Fibroblast of lung (primary cell): ENCODE data around the gene KCNAB2. TPM values are rescaled to one million over a fixed set of nuclear protein-coding genes. Genes with fewer than 3 reads are reported as not detected.

Experiments
- DNase-seq, 2 donors: peaks; one replicate each; pipeline versions ENCODE4 v3.0.0 to v3.0.0-alpha.2; 2010; ENCODE audit warnings: low read depth in 2 of 2
- H2AFZ ChIP-seq: 2 replicates; pipeline ENCODE4 v1.5.1; 2012; ENCODE audit warnings: low read length, control low read depth, inconsistent platforms
- H3K27ac ChIP-seq: 2 replicates; pipeline ENCODE4 v1.5.1; 2011; ENCODE audit warnings: low read length, control low read depth; ENCODE audit not compliant: insufficient read depth
- H3K27me3 ChIP-seq: 2 replicates; pipeline ENCODE4 v1.5.1; 2011; ENCODE audit warnings: mild to moderate bottlenecking, low read length; ENCODE audit not compliant: control insufficient read depth, insufficient read depth
- H3K36me3 ChIP-seq: 2 replicates; pipeline ENCODE4 v1.5.1; 2011; ENCODE audit warnings: low read length; ENCODE audit not compliant: control insufficient read depth, insufficient read depth
- H3K4me1 ChIP-seq: 2 replicates; pipeline ENCODE4 v1.5.1; 2011; ENCODE audit warnings: low read length; ENCODE audit not compliant: control insufficient read depth, insufficient read depth; ENCODE audit errors: extremely low read depth
- H3K4me2 ChIP-seq: 2 replicates; pipeline ENCODE4 v1.5.1; 2011; ENCODE audit warnings: low read length, control low read depth; ENCODE audit not compliant: insufficient read depth; ENCODE audit errors: extremely low read depth
- H3K4me3 ChIP-seq, 4 experiments: fragments of 200-600 bp in 1 of 4; sonication (generic) in 1 of 4; replicated peaks in 1 of 4; 2 replicates each; pipeline ENCODE4 v1.5.1; 2011 to 2016; ENCODE audit warnings: low read length in 4 of 4, low read depth in 3 of 4, mild to moderate bottlenecking in 3 of 4, control low read depth in 2 of 4, inconsistent platforms in 1 of 4, mixed read lengths in 1 of 4; ENCODE audit not compliant: insufficient read depth in 1 of 4; ENCODE audit errors: control extremely low read depth in 1 of 4
- H3K79me2 ChIP-seq: 2 replicates; pipeline ENCODE4 v1.5.1; 2012; ENCODE audit warnings: mild to moderate bottlenecking, low read length, inconsistent platforms; ENCODE audit not compliant: control insufficient read depth, insufficient read depth
- H3K9ac ChIP-seq: 2 replicates; pipeline ENCODE4 v1.5.1; 2011; ENCODE audit warnings: mild to moderate bottlenecking, low read length, control low read depth; ENCODE audit not compliant: insufficient read depth
- H3K9me3 ChIP-seq: 2 replicates; pipeline ENCODE4 v1.5.1; 2012; ENCODE audit warnings: low read depth, low read length; ENCODE audit not compliant: control insufficient read depth, insufficient read depth
- H4K20me1 ChIP-seq: 2 replicates; pipeline ENCODE4 v1.5.1; 2011; ENCODE audit warnings: low read length; ENCODE audit not compliant: control insufficient read depth, insufficient read depth; ENCODE audit errors: extremely low read depth
- EZH2 ChIP-seq: IDR thresholded peaks from 2 replicates; pipeline ENCODE4 v1.5.1; 2012; ENCODE audit warnings: low read length, control low read depth, mild to moderate bottlenecking; ENCODE audit errors: missing control alignments
- polyA plus RNA-seq, 2 donors: library from polyadenylated mRNA; depleted of rRNA in 1 of 2; stranded (reverse) in 1 of 2; unstranded in 1 of 2; fragments of >200 nt; gene quantifications; 2 replicates each; pipeline ENCODE4 v1.2.1, GENCODE V29; 2011 to 2012; ENCODE audit warnings: missing spikeins in 1 of 2
- total RNA-seq: library from RNA; depleted of rRNA; stranded (reverse); fragments of >200 nt; gene quantifications from 2 replicates; pipeline ENCODE4 v1.2.1, GENCODE V29; 2014
- TF ChIP-seq, protein P1 (sequence below), 2 donors: IDR thresholded peaks in 1 of 2; conservative IDR thresholded peaks in 1 of 2; 1 replicate in 1 of 2; 2 replicates in 1 of 2; pipeline ENCODE4 v1.5.1; 2011 to 2012; ENCODE audit warnings: low read length in 2 of 2, control low read depth in 1 of 2, inconsistent platforms in 1 of 2, low read depth in 1 of 2, mild to moderate bottlenecking in 1 of 2

The KCNAB2 gene
- total and polyA plus RNA-seq, 2 donors (not counting 1 experiment from before 2014, with no cell fraction given) = 2.2 to 2.5 TPM

DNA sequence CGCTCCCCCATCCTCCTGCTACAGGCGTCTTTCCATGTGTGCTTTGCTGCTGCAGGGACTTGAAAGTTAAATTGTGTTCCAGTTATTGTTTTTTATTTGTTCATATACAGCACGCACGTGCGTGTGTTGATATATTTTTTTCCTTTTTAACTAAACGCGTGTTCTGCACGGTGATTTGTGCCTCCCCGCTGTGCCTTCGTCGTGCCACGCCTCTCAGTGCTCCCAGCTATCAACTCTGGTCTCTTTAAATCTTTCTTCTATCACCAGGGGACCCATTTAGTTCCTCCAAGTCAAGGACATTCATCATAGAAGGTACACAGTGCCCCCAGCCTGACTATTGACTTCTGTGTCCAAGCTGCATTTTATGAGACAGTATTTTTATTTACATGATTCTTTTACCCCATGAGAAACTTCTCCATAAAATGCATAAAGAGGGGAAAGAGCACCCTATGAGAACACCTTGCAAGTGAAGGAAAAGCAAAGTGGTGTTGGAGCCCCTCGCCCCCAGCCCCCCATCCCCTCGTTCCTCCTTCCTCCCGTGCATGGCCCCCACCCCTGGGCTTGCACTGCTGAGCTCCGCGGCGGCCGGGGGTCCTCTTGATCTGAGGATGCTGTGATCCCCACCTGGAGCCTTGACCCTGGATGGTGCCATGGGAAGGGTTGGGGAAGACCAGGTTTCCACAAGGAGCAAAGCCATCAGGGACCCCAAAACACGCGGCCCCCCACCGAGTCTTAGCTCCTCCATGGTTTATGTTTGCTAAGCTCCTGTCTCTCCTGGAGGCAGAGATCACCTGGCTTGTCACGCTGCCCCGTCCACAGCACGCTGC is 45.5 kb downstream of the KCNAB2 start:
- no peaks in the 10 kb centered on the region for H3K27me3 ChIP-seq
- no peaks in the 10 kb centered on the region for H4K20me1 ChIP-seq
- no peak overlapping the region for H3K27ac ChIP-seq
- no peaks in the 10 kb centered on the region for H3K79me2 ChIP-seq
- no peak for DNase-seq
- no peak overlapping the region for H3K4me2 ChIP-seq
- H3K9ac ChIP-seq = no peak overlapping the region
- no peaks in the 10 kb centered on the region for H3K4me1 ChIP-seq
- H2AFZ ChIP-seq = no peak overlapping the region
- TF ChIP-seq, protein P1, sequence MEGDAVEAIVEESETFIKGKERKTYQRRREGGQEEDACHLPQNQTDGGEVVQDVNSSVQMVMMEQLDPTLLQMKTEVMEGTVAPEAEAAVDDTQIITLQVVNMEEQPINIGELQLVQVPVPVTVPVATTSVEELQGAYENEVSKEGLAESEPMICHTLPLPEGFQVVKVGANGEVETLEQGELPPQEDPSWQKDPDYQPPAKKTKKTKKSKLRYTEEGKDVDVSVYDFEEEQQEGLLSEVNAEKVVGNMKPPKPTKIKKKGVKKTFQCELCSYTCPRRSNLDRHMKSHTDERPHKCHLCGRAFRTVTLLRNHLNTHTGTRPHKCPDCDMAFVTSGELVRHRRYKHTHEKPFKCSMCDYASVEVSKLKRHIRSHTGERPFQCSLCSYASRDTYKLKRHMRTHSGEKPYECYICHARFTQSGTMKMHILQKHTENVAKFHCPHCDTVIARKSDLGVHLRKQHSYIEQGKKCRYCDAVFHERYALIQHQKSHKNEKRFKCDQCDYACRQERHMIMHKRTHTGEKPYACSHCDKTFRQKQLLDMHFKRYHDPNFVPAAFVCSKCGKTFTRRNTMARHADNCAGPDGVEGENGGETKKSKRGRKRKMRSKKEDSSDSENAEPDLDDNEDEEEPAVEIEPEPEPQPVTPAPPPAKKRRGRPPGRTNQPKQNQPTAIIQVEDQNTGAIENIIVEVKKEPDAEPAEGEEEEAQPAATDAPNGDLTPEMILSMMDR (conservative IDR thresholded peaks at IDR 0.05 in 1 of 2, IDR thresholded peaks at IDR 0.05 in 1 of 2; ENCODE audit: low read depth in 1 of 2, low read length in 2 of 2) = no peak
- TF ChIP-seq EZH2 = no peak
- H3K36me3 ChIP-seq = no peaks in the 10 kb centered on the region
- no peak overlapping the region for H3K4me3 ChIP-seq
- no peaks in the 10 kb centered on the region for H3K9me3 ChIP-seq

DNA sequence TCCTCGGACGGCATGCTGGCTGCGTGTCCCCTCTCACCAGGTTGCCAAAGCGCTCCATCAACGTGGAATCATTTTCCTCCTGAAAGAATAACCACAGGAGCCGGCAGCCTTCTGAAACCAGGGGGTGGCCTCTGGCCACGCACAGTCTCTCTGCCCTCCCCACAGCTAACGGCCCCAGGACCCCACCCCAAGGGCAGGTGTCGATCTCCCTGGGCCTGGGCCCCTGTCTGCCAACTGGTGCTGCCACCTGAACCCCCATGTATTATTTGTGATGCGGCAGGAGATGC is 46.1 kb downstream of the KCNAB2 start:
- no peaks in the 10 kb centered on the region for H3K36me3 ChIP-seq
- no peak for DNase-seq
- no peak overlapping the region for H3K9ac ChIP-seq
- H3K27ac ChIP-seq = no peak overlapping the region
- no peaks in the 10 kb centered on the region for H3K9me3 ChIP-seq
- H3K79me2 ChIP-seq = no peaks in the 10 kb centered on the region
- H3K4me1 ChIP-seq = no peaks in the 10 kb centered on the region
- no peaks in the 10 kb centered on the region for H3K27me3 ChIP-seq
- H4K20me1 ChIP-seq = no peaks in the 10 kb centered on the region
- no peak overlapping the region for H2AFZ ChIP-seq
- no peak overlapping the region for H3K4me3 ChIP-seq
- no peak for TF ChIP-seq EZH2
- TF ChIP-seq, protein P1 (conservative IDR thresholded peaks at IDR 0.05 in 1 of 2, IDR thresholded peaks at IDR 0.05 in 1 of 2; ENCODE audit: low read depth in 1 of 2, low read length in 2 of 2) = no peak
- H3K4me2 ChIP-seq = no peak overlapping the region

DNA sequence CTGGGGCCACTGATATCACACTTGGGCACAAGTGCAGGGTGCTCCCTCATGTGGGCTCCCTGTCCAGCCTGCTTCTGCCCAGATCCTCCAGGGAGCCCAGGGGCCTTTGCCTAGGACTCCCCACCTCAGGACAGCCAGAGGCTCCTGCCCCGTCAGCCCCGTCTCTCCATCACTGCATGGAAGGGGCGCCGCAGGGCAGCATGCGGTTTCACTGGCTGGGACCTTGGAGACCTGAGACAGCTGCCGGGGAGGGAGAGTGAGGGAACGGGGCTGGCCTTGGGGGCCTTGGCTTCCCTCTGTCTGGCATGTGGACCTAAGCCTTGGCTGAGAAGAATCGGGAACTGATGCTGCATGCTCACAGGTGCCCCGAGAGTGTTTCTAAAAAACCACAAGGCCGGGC is 46.5 kb downstream of the KCNAB2 start:
- Histone ChIP-seq H2AFZ (no peak overlapping the region), H3K4me1 (no peaks in the 10 kb centered on the region), H3K36me3 (no peaks in the 10 kb centered on the region), H4K20me1 (no peaks in the 10 kb centered on the region), H3K27ac (no peak overlapping the region), H3K9ac (no peak overlapping the region), H3K79me2 (no peaks in the 10 kb centered on the region), H3K4me3 (no peak overlapping the region), H3K27me3 (no peaks in the 10 kb centered on the region), H3K9me3 (no peaks in the 10 kb centered on the region), H3K4me2 (no peak overlapping the region)
- TF ChIP-seq, protein P1 (conservative IDR thresholded peaks at IDR 0.05 in 1 of 2, IDR thresholded peaks at IDR 0.05 in 1 of 2; ENCODE audit: low read depth in 1 of 2, low read length in 2 of 2) = no peak
- no peak for TF ChIP-seq EZH2
- no peak for DNase-seq
